ENCODE measurements around the gene NEK7. TPM values are rescaled to one million over a fixed set of nuclear protein-coding genes. Genes with fewer than 3 reads are reported as not detected.

NEK7 gene
- total RNA-seq (100 to 1,000 TPM; 171 to 312 (median 199) TPM), polyA plus RNA-seq (10 to 100 TPM; 15.2 to 39.0 (median 26.1) TPM)

DNA sequence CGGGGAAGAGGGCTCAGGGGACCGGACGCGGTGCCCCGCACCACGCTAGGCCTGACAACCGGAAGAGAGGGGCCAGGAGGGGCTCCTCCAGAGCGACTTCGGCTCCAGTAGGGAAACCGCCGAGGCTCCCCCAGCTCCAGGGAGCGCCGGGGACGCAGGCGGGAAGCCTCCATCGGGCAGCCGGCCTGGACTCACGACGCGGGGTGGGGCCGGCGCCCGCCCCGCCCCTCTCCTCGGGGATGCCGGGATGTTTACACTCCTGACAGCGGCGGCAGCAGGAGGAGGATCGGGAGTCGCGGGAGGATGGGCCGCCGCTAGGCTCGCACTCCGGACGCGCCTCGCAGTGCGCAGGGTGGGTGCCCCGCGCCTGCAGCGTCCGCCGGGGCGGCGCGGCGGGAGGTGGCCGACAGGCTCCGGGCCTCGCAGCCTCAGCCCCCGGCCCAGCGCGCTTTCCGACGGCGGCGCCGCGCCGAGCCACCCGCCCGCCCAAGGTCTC lies at the start of gene NEK7:
Gene NEK7 (plus strand): TSS at position 254 of the 496 bp plus-strand sequence. CDS start 75,583 bp downstream, outside the sequence.
- Histone ChIP-seq H3K9me3 (no peaks in the 10 kb centered on the region), H3K4me1 (peaks cover 0 to 30% (median 22%) of the 10 kb centered on the region in 4 donors), H3K4me3 (peak within 1 kb of the TSS; percentile 73 to 99 (median 94)), H3K27me3 (no peaks in the 10 kb centered on the region), H3K36me3 (no peaks in the 10 kb centered on the region), H3K27ac (peak within 1 kb of the TSS; percentile 97 to 100 (median 99))
- WGBS, 2 donors: 0% methylated on average over 63 of the region's 63 CpGs
- intact Hi-C loops (cut with DNase I): loop anchor here (5.0 to 10.0 kb wide), 4 partner anchors 72 to 382 kb away; partner anchors contain the start of genes C1orf53 and DENND1B
- TF ChIP-seq POLR2AphosphoS5 (IDR thresholded peaks at IDR 0.05) (peak; percentile 73 to 96 (median 84)), EP300 (IDR thresholded peaks at IDR 0.05) (no peak), POLR2A (IDR thresholded peaks at IDR 0.05) (peak in 1 of 2 donors; percentile 40)
- TF ChIP-seq, protein P1, sequence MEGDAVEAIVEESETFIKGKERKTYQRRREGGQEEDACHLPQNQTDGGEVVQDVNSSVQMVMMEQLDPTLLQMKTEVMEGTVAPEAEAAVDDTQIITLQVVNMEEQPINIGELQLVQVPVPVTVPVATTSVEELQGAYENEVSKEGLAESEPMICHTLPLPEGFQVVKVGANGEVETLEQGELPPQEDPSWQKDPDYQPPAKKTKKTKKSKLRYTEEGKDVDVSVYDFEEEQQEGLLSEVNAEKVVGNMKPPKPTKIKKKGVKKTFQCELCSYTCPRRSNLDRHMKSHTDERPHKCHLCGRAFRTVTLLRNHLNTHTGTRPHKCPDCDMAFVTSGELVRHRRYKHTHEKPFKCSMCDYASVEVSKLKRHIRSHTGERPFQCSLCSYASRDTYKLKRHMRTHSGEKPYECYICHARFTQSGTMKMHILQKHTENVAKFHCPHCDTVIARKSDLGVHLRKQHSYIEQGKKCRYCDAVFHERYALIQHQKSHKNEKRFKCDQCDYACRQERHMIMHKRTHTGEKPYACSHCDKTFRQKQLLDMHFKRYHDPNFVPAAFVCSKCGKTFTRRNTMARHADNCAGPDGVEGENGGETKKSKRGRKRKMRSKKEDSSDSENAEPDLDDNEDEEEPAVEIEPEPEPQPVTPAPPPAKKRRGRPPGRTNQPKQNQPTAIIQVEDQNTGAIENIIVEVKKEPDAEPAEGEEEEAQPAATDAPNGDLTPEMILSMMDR (IDR thresholded peaks at IDR 0.05): no peak
- peak; percentile 89 for DNase-seq

DNA sequence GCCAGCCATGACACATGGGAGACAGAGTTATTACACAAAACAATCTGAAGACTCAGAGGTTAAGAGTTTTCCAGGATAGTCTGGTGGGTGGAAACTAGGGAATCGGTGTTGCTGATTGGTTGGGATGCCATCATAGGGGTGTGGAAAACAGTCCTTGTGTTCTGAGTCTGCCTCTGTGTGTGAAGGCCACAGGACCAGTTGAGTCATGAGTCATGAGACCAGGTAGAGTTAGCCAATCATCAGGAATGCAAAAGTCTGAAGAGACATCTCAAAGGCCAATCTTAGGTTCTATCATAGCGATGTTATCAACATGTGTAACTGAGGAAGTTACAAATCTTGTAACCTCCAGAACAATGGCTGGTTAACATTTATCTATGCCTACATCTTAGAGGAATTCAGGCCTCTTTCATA lies 49.7 kb upstream of the NEK7 start:
- no peak overlapping the region for H3K27ac ChIP-seq
- intact Hi-C loops (cut with DNase I): no loop called here
- DNase-seq: no peak
- no peaks in the 10 kb centered on the region for H3K27me3 ChIP-seq
- 94 to 95% methylated on average over 2 of the region's 2 CpGs for WGBS, 2 donors
- no peak overlapping the region for H3K4me3 ChIP-seq
- no peaks in the 10 kb centered on the region for H3K4me1 ChIP-seq
- no peaks in the 10 kb centered on the region for H3K36me3 ChIP-seq
- TF ChIP-seq POLR2AphosphoS5 (IDR thresholded peaks at IDR 0.05): no peak
- no peak for TF ChIP-seq EP300 (IDR thresholded peaks at IDR 0.05)
- TF ChIP-seq, protein P1 (IDR thresholded peaks at IDR 0.05): no peak
- TF ChIP-seq POLR2A (IDR thresholded peaks at IDR 0.05): no peak
- H3K9me3 ChIP-seq: no peaks in the 10 kb centered on the region

DNA sequence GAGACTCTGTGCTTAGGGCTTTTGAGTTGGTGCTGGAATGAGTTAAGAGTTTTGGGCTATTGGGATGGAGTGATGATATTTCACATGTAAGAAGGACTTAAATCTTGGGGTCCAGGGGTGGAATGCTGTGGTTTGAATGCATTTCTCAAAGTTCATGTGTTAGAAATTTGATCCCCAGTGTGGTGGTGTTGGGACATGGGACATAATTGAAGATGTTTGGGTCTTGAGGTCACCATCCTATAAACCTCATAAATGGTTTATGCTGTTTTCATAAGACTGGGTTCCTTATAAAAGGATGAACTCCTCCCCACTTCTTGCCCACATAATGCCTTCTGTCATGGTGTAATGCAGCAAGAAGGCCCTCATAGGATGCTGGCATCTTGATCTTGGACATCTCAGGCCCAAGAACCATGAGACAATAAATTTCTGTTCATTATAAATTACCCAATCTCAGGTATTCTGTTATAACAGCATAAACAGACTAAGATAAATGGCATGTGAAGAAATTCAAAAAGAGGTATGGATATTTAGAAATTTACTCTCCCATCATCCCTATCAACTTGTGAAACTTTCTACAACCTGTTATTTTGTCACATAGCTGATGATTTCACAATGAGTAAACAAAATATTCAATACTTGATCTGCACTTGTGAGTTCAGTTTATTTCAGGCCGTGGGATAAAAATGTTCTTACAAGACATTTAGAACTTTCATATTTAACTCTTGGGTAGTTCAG lies 48.0 kb upstream of the NEK7 start:
- Histone ChIP-seq H3K4me1 (no peaks in the 10 kb centered on the region), H3K4me3 (no peak overlapping the region), H3K9me3 (no peaks in the 10 kb centered on the region), H3K36me3 (no peaks in the 10 kb centered on the region), H3K27ac (no peak overlapping the region), H3K27me3 (no peaks in the 10 kb centered on the region)
- TF ChIP-seq POLR2A (IDR thresholded peaks at IDR 0.05) (no peak), EP300 (IDR thresholded peaks at IDR 0.05) (no peak), POLR2AphosphoS5 (IDR thresholded peaks at IDR 0.05) (no peak)
- TF ChIP-seq, protein P1 (IDR thresholded peaks at IDR 0.05): no peak
- WGBS, 2 donors: 75 to 80% methylated on average over 1 of the region's 1 CpG
- no peak for DNase-seq
- intact Hi-C loops (cut with DNase I): no loop called here

DNA sequence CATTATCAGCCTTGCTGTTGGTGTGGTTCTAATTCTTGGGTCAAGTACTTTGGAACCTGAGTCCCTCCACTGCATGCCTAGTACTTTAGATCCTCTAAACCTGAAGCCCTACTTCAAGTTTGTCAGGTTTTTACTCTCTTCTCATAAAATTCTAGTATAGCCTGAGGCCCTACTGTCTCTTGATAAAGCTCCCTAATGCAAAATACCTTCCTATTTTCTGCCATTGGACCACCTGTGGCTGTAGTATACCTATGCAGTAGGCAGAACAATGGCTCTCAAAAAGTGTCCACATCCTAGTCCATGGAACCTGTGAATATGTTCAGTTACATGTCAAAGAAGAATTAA lies 47.5 kb upstream of the NEK7 start:
- intact Hi-C loops (cut with DNase I): no loop called here
- TF ChIP-seq POLR2A (IDR thresholded peaks at IDR 0.05) (no peak), POLR2AphosphoS5 (IDR thresholded peaks at IDR 0.05) (no peak), EP300 (IDR thresholded peaks at IDR 0.05) (no peak)
- TF ChIP-seq, protein P1 (IDR thresholded peaks at IDR 0.05): no peak
- H3K4me3 ChIP-seq: no peak overlapping the region

More for the DNA sequence above, 47.5 kb upstream of the NEK7 start:
- H3K27ac ChIP-seq: no peak overlapping the region
- H3K4me1 ChIP-seq: no peaks in the 10 kb centered on the region
- no peak for DNase-seq
- H3K27me3 ChIP-seq: no peaks in the 10 kb centered on the region
- H3K9me3 ChIP-seq: no peaks in the 10 kb centered on the region
- H3K36me3 ChIP-seq: no peaks in the 10 kb centered on the region

Data from sigmoid colon (tissue), 7 donors.